HEK293T (cell line): ENCODE measurements around the gene ZNF93.

Experiments
- CTCF ChIA-PET: fragments of 350-600 bp; formaldehyde crosslinking; extraction: SDS; loops from one replicate; lab custom pipeline; 2021; ENCODE audit warnings: antibody characterized with exemption, inconsistent platforms; lab: Yijun Ruan, JAX
- POLR2A ChIA-PET: fragments of 350-600 bp; formaldehyde crosslinking; extraction: SDS; loops from one replicate; lab custom pipeline; 2020; ENCODE audit warnings: antibody characterized with exemption, inconsistent platforms; lab: Yijun Ruan, JAX
- DNase-seq: peaks from one replicate; pipeline ENCODE4 v3.0.0; 2012; ENCODE audit warnings: mixed read lengths; ENCODE audit errors: extremely low spot score
- ARNT ChIP-seq: fragments of 450-650 bp; IDR thresholded peaks from 2 replicates; pipeline ENCODE4 v1.6.1; 2017; ENCODE audit warnings: mild to moderate bottlenecking
- BHLHE40 ChIP-seq: fragments of 450-650 bp; IDR thresholded peaks from 2 replicates; pipeline ENCODE4 v1.6.1; 2016; ENCODE audit warnings: mild to moderate bottlenecking, moderate library complexity, borderline replicate concordance
- CTBP1 ChIP-seq: fragments of 450-650 bp; IDR thresholded peaks from 2 replicates; pipeline ENCODE4 v1.6.1; 2016; ENCODE audit warnings: borderline replicate concordance
- ELF4 ChIP-seq: fragments of 450-650 bp; IDR thresholded peaks from 2 replicates; pipeline ENCODE4 v1.6.1; 2017; ENCODE audit warnings: antibody characterized with exemption
- FOXA1 ChIP-seq: fragments of 450-650 bp; IDR thresholded peaks from 2 replicates; pipeline ENCODE4 v1.6.1; 2016; ENCODE audit warnings: mild to moderate bottlenecking
- FOXK2 ChIP-seq: fragments of 450-650 bp; IDR thresholded peaks from 2 replicates; pipeline ENCODE4 v1.6.1; 2016; ENCODE audit warnings: mild to moderate bottlenecking
- FOXM1 ChIP-seq: fragments of 450-650 bp; IDR thresholded peaks from 2 replicates; pipeline ENCODE4 v1.6.1; 2017; ENCODE audit warnings: mild to moderate bottlenecking, borderline replicate concordance
- HDGF ChIP-seq: fragments of 450-650 bp; IDR thresholded peaks from 2 replicates; pipeline ENCODE4 v1.6.1; 2017; ENCODE audit warnings: antibody characterized with exemption, borderline replicate concordance
- L3MBTL2 ChIP-seq: fragments of 450-650 bp; conservative IDR thresholded peaks from 2 replicates; pipeline ENCODE4 v1.6.1; 2016; ENCODE audit warnings: mild to moderate bottlenecking
- LEF1 ChIP-seq: fragments of 450-650 bp; IDR thresholded peaks from 2 replicates; pipeline ENCODE4 v1.6.1; 2017; ENCODE audit warnings: mild to moderate bottlenecking, borderline replicate concordance
- NFRKB ChIP-seq: fragments of 450-650 bp; IDR thresholded peaks from 2 replicates; pipeline ENCODE4 v1.6.1; 2016; ENCODE audit warnings: mild to moderate bottlenecking, moderate library complexity
- SP1 ChIP-seq: fragments of 450-650 bp; IDR thresholded peaks from 2 replicates; pipeline ENCODE4 v1.6.1; 2017
- SUZ12 ChIP-seq: fragments of 450-650 bp; IDR thresholded peaks from 2 replicates; pipeline ENCODE4 v1.6.1; 2016; ENCODE audit warnings: mild to moderate bottlenecking
- TARDBP ChIP-seq: fragments of 450-650 bp; IDR thresholded peaks from 2 replicates; pipeline ENCODE4 v1.6.1; 2016
- ZNF384 ChIP-seq: fragments of 450-650 bp; IDR thresholded peaks from 2 replicates; pipeline ENCODE4 v1.6.1; 2016
- TF ChIP-seq, protein P1 (sequence below): fragments of 450-650 bp; IDR thresholded peaks from 2 replicates; pipeline ENCODE4 v1.6.1; 2016

ZNF93 gene

DNA sequence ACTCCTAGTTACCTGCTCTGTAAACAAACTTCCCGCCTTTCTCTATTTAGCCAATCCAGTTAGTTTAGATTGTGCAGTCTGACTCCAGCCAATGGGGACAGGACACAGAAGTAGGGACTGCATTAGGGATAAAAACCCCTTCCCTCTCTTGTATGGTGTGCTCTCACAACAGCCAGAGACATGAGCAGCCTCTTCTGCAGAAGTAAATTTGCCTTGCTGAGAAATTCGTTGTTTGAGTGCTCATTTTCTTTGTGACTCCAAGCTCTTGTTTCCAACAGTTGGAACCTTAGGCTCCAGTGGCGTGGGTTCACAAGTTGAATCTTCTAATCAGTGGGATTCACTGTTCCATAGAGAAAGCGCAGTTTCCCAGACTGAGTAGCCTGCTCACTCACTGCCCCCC is 66.1 kb downstream of the ZNF93 start:
- no peak for DNase-seq
- CTCF ChIA-PET: no interaction called here
- TF ChIP-seq FOXK2 (no peak), ARNT (no peak), FOXM1 (no peak), NFRKB (no peak), ELF4 (no peak), BHLHE40 (no peak), L3MBTL2 (no peak), SUZ12 (no peak), SP1 (no peak), CTBP1 (no peak), LEF1 (no peak), HDGF (no peak), FOXA1 (no peak), ZNF384 (no peak), TARDBP (no peak)
- TF ChIP-seq, protein P1, sequence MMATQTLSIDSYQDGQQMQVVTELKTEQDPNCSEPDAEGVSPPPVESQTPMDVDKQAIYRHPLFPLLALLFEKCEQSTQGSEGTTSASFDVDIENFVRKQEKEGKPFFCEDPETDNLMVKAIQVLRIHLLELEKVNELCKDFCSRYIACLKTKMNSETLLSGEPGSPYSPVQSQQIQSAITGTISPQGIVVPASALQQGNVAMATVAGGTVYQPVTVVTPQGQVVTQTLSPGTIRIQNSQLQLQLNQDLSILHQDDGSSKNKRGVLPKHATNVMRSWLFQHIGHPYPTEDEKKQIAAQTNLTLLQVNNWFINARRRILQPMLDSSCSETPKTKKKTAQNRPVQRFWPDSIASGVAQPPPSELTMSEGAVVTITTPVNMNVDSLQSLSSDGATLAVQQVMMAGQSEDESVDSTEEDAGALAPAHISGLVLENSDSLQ: no peak
- POLR2A ChIA-PET: no interaction called here
